ENCODE measurements around the gene RHBDL2.

DNA sequence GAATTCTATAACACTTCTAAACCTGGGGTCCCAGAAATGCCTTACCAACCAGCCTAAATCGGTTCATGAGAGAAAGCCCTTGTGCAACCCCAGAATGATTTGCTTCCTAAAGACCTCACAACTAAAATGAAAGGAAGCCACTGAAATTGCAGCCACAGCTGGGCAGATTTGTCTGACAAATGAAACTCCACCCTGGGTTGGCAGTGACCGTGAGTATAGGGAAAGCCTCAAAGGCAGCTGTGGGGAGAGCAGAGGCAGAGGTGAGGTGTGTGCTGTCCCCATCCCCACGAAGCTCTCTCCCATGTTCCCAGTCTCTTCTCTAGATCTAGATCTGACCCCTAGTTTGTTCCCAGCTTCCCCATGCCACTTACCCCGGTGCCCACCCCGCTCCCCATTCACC, 23.1 kb downstream of the RHBDL2 start:
- no peak for TF ChIP-seq POLR2AphosphoS5 (IDR thresholded peaks at IDR 0.05; ENCODE audit: low read depth)
- TF ChIP-seq, protein P1, sequence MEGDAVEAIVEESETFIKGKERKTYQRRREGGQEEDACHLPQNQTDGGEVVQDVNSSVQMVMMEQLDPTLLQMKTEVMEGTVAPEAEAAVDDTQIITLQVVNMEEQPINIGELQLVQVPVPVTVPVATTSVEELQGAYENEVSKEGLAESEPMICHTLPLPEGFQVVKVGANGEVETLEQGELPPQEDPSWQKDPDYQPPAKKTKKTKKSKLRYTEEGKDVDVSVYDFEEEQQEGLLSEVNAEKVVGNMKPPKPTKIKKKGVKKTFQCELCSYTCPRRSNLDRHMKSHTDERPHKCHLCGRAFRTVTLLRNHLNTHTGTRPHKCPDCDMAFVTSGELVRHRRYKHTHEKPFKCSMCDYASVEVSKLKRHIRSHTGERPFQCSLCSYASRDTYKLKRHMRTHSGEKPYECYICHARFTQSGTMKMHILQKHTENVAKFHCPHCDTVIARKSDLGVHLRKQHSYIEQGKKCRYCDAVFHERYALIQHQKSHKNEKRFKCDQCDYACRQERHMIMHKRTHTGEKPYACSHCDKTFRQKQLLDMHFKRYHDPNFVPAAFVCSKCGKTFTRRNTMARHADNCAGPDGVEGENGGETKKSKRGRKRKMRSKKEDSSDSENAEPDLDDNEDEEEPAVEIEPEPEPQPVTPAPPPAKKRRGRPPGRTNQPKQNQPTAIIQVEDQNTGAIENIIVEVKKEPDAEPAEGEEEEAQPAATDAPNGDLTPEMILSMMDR (conservative IDR thresholded peaks at IDR 0.05; ENCODE audit: low read depth in 2 of 2) = no peak
- TF ChIP-seq, protein P2, sequence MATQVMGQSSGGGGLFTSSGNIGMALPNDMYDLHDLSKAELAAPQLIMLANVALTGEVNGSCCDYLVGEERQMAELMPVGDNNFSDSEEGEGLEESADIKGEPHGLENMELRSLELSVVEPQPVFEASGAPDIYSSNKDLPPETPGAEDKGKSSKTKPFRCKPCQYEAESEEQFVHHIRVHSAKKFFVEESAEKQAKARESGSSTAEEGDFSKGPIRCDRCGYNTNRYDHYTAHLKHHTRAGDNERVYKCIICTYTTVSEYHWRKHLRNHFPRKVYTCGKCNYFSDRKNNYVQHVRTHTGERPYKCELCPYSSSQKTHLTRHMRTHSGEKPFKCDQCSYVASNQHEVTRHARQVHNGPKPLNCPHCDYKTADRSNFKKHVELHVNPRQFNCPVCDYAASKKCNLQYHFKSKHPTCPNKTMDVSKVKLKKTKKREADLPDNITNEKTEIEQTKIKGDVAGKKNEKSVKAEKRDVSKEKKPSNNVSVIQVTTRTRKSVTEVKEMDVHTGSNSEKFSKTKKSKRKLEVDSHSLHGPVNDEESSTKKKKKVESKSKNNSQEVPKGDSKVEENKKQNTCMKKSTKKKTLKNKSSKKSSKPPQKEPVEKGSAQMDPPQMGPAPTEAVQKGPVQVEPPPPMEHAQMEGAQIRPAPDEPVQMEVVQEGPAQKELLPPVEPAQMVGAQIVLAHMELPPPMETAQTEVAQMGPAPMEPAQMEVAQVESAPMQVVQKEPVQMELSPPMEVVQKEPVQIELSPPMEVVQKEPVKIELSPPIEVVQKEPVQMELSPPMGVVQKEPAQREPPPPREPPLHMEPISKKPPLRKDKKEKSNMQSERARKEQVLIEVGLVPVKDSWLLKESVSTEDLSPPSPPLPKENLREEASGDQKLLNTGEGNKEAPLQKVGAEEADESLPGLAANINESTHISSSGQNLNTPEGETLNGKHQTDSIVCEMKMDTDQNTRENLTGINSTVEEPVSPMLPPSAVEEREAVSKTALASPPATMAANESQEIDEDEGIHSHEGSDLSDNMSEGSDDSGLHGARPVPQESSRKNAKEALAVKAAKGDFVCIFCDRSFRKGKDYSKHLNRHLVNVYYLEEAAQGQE (IDR thresholded peaks at IDR 0.05; ENCODE audit: unreplicated experiment) = no peak
- TF ChIP-seq EZH2phosphoT487 (IDR thresholded peaks at IDR 0.05; ENCODE audit: unreplicated experiment) = no peak
- TF ChIP-seq ZNF114 (CRISPR knock-in tag; IDR thresholded peaks at IDR 0.05) = no peak
- TF ChIP-seq EZH2 (IDR thresholded peaks at IDR 0.05; ENCODE audit: low read depth, unreplicated experiment) = no peak
- no peak for TF ChIP-seq CREB1 (CRISPR knock-in tag; IDR thresholded peaks at IDR 0.05; ENCODE audit: low read depth)
- no peak for TF ChIP-seq ZNF331 (CRISPR knock-in tag; IDR thresholded peaks at IDR 0.05; ENCODE audit: low read depth)
- no peak for TF ChIP-seq JUNB (IDR thresholded peaks at IDR 0.05; ENCODE audit: unreplicated experiment)
